BLaER1 (cell line): Measurements from ENCODE around the gene FYN.

ENCODE experiments used
- H3K27ac ChIP-seq: shearing (Covaris generic); formaldehyde crosslinking; 2 replicates; pipeline ENCODE4 v1.8.1; 2022
- H3K27me3 ChIP-seq: shearing (Covaris generic); formaldehyde crosslinking; 2 replicates; pipeline ENCODE4 v1.8.1; 2022
- H3K36me3 ChIP-seq: shearing (Covaris generic); formaldehyde crosslinking; 2 replicates; pipeline ENCODE4 v1.8.1; 2022
- H3K4me1 ChIP-seq: shearing (Covaris generic); formaldehyde crosslinking; 2 replicates; pipeline ENCODE4 v1.8.1; 2022
- H3K4me2 ChIP-seq: shearing (Covaris generic); formaldehyde crosslinking; 2 replicates; pipeline ENCODE4 v1.8.1; 2022
- H3K4me3 ChIP-seq: shearing (Covaris generic); formaldehyde crosslinking; 2 replicates; pipeline ENCODE4 v1.8.1; 2022
- H3K9ac ChIP-seq: shearing (Covaris generic); formaldehyde crosslinking; 2 replicates; pipeline ENCODE4 v1.8.1; 2022
- H3K9me3 ChIP-seq: shearing (Covaris generic); formaldehyde crosslinking; 2 replicates; pipeline ENCODE4 v1.8.1; 2022
- H4K20me1 ChIP-seq: shearing (Covaris generic); formaldehyde crosslinking; 2 replicates; pipeline ENCODE4 v1.8.1; 2022
- Cebpa-rat ChIP-seq: shearing (Covaris generic); IDR thresholded peaks from 2 replicates; pipeline ENCODE4 v1.8.1; 2022

FYN gene

DNA sequence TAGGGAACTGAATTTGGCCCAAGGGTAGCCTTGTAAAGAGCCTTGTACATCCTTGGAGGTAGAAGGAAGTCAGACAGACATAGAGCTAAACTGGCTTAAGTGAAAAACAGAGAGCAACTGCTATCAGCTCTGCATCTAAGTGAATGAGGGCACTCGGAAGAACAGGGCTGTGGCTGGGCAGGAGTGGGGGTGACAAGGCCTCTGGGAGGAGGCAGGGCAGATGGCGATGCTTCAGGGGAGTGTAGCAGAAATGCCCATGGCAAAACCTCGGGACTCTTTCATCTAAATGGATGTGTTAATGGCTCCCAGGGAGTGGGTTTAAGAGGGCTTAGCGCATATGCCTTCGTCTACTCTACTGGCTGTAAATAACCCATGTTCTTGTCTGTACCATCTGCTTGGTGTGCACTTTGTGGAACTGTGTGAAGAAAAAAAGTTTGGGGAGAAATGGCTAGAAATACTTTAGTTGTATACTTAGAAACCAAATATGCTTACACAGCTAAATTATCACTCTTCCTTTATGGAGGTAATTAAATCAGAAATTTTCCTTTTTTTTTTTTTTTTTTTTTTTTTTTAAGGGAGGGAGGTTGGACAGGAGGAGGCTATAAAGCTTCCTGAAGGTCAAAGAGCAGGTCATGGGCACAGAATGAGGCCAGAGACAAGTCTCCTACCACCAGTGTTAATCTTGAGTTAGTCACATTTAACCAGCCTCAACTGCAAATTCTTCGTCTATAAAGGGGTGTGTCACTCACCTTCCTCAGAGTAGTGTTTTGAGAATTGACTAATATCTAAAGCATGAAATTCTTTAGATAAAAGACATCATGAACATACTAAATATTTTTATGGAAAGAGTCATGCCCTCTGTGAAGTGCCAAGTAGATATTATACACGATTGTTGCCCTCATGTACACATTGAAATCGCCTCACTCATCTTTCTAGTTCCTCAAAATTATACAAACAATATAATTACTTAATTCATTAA is 60.9 kb downstream of the FYN start:
- Histone ChIP-seq H4K20me1 (peaks cover 51% of the 10 kb centered on the region), H3K27ac (no peak overlapping the region), H3K9ac (no peak overlapping the region), H3K36me3 (peaks cover 50% of the 10 kb centered on the region), H3K4me2 (no peak overlapping the region), H3K4me1 (peaks cover 12% of the 10 kb centered on the region), H3K9me3 (no peaks in the 10 kb centered on the region), H3K4me3 (no peak overlapping the region), H3K27me3 (no peaks in the 10 kb centered on the region)
- no peak for TF ChIP-seq Cebpa-rat

DNA sequence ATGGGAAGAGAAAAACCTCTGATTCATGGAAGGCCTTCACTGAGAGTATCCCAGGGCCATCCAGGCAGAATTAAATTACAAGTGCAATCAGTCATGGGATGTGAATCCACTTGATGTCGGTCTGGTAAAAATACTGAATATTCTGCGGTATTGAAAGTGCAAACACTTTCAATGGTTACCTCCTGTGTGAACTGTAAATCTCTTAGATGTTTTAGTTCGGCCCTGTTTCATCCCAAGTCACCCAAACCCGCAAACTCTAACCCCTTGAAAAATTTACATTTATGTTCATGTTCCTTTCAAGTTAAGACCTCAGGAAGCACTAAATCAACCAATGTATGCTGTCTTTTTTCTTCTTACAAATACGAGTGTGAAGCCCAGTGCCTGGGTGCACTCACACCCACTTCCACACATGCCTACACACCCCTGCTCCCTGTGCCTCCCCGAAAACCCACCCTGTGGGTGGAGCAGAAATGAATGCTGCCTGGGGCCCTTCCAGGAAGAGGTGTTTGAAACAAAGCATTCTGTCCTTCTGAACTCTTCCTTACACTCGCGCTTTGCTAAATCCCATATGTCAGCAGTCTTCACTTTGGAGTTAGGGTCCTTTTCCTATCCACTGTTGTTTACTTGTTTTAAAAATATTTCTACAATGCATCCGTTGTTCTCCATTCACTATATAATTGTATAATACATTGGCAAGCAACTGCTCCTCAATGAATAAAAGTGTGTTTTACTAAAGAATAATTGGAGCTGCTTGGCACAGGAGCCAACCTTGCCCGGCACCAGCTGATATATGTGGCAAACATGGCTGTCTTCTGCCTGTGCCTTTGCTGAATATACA is 62.7 kb downstream of the FYN start:
- Histone ChIP-seq H3K27ac (no peak overlapping the region), H3K4me1 (peaks cover 30% of the 10 kb centered on the region), H3K9me3 (no peaks in the 10 kb centered on the region), H4K20me1 (peaks cover 59% of the 10 kb centered on the region), H3K4me3 (no peak overlapping the region), H3K36me3 (peaks cover 53% of the 10 kb centered on the region), H3K27me3 (no peaks in the 10 kb centered on the region), H3K4me2 (no peak overlapping the region), H3K9ac (no peak overlapping the region)
- no peak for TF ChIP-seq Cebpa-rat

DNA sequence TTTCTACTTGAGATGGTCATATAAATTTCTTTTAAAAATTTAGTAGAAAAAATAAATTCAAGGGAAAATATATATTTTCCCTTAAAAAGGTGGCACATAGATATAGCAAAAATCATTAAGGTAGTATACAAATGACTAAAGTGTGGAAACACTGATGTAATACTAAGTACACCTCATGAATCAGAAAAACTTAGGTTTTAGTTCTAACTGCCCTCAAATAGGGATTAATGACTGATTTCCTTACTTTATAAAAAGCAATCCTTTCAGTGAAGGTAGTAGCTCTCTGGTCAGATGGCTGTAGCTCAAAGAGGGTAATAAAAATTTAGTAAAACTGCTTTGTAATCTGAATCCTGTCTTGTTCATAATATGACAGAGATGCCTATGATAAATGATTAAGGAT is 63.5 kb downstream of the FYN start:
- H3K4me3 ChIP-seq, result no peak overlapping the region
- H4K20me1 ChIP-seq, result peaks cover 59% of the 10 kb centered on the region
- H3K9ac ChIP-seq, result no peak overlapping the region
- no peaks in the 10 kb centered on the region for H3K27me3 ChIP-seq
- H3K4me2 ChIP-seq, result no peak overlapping the region
- no peak for TF ChIP-seq Cebpa-rat
- H3K4me1 ChIP-seq, result peaks cover 38% of the 10 kb centered on the region
- H3K9me3 ChIP-seq, result no peaks in the 10 kb centered on the region
- peaks cover 49% of the 10 kb centered on the region for H3K36me3 ChIP-seq
- H3K27ac ChIP-seq, result no peak overlapping the region

DNA sequence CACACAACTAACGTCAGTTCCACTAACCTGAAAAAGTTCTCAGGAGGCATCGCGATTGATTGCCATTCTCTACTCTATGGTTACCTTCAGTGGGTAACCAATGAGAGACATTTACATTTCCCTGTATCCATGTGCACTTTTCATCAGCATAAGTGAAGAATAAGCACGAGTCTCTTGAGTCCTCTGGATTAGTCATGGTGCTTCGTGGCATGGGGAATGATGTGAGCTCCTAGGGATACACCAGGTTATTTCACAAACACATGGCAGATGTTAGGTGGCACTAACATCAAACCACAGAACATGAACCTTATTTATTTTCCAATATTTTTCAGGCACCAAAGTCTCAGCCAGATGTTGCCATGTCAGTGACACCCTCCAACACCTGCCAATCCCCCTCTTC is 64.0 kb downstream of the FYN start:
- H3K27ac ChIP-seq, result no peak overlapping the region
- TF ChIP-seq Cebpa-rat, result no peak
- no peaks in the 10 kb centered on the region for H3K9me3 ChIP-seq
- no peak overlapping the region for H3K4me3 ChIP-seq
- H3K4me1 ChIP-seq, result peaks cover 43% of the 10 kb centered on the region
- H3K36me3 ChIP-seq, result peaks cover 48% of the 10 kb centered on the region
- H3K9ac ChIP-seq, result no peak overlapping the region
- no peaks in the 10 kb centered on the region for H3K27me3 ChIP-seq
- H4K20me1 ChIP-seq, result peaks cover 63% of the 10 kb centered on the region
- no peak overlapping the region for H3K4me2 ChIP-seq

DNA sequence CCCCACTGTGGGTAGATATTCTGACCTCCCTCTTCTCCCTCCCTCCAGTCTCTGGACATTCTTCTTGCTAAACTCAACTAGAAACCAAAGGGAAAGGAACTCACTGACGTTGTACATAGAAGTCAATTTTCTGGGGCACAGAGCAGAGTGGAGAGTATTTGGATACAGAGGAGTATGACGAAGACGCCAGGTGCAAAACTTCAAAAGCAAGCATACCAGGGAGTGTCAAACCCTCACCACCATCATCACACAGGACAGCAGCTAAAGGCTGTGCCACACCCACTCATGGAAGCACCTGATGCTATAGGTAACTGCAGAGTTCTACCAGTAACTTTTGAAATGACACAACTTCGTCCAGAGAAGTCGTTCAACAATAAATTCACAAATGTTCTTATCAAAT is 64.8 kb downstream of the FYN start:
- Histone ChIP-seq H3K9me3 (no peaks in the 10 kb centered on the region), H3K4me1 (peaks cover 50% of the 10 kb centered on the region), H3K9ac (no peak overlapping the region), H3K4me3 (no peak overlapping the region), H4K20me1 (peaks cover 63% of the 10 kb centered on the region), H3K4me2 (no peak overlapping the region), H3K36me3 (peaks cover 40% of the 10 kb centered on the region), H3K27me3 (no peaks in the 10 kb centered on the region), H3K27ac (no peak overlapping the region)
- no peak for TF ChIP-seq Cebpa-rat

DNA sequence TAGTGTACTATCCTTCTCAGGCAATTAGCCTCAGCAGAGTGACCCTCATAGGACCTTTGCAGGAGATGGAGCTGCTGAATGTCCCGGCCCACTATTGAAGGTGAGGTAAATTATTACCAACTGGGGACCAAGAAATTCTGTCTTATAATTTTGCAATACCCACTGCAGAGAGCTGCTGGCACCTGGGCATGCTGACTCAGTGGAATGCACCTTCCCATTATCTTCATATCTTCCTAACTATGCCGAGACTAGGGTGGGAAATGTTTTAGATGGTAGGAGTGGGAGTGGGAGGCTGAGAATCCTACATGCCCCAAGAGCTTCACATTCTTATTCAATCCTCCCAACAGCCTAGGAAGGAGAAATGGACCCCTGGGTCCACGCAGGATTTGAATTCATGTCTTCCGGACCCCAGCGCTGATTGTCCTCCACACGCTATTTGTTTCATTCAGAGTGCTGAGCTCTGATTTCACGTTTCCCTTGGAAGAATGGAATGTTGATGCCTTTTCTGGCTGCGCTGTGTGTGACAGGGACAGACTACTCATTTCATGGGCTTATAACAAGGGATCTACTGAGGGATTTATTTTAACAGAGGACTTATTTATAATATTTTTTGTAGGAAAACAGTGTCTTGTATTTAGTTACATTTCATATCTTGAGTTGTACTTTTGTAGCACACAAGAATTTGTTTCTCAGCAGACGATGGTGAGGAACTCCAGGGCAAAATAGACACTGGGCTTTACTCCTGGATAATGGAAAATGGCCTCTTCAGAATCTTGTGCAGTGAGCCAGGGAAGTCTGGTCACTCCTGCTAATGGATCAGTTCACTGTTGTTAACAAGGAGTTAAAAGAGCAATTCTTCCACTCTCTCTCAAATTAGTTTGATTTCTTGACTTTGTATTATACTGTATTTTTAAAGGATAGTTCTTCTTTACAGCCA is 66.4 kb downstream of the FYN start:
- Histone ChIP-seq H3K9ac (no peak overlapping the region), H4K20me1 (peaks cover 57% of the 10 kb centered on the region), H3K9me3 (no peaks in the 10 kb centered on the region), H3K27me3 (no peaks in the 10 kb centered on the region), H3K4me2 (peak overlapping the region; percentile 70), H3K4me3 (no peak overlapping the region), H3K4me1 (peaks cover 62% of the 10 kb centered on the region), H3K27ac (peak overlapping the region; percentile 55), H3K36me3 (peaks cover 39% of the 10 kb centered on the region)
- no peak for TF ChIP-seq Cebpa-rat

DNA sequence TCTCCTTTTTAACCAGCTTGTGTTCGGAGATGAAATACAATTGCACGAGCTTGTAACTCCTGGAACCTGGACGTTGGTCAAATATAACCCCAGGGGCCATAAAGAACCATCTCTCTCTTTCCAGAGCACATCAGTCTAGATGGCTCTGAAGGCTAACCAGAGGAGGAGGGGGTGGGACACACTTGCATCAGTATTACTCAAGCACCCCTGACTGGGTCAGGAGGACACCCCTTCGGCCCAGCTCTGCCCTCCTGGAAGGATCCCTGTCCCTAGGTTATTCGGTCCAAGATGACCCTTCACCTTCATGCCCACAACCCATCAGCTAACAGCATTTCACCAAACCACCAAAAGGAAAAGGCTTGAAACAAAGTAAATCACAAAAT is 67.1 kb downstream of the FYN start:
- peaks cover 66% of the 10 kb centered on the region for H3K4me1 ChIP-seq
- H3K27ac ChIP-seq, result peak overlapping the region; percentile 55
- H3K36me3 ChIP-seq, result peaks cover 41% of the 10 kb centered on the region
- H3K4me2 ChIP-seq, result peak overlapping the region; percentile 70
- H4K20me1 ChIP-seq, result peaks cover 62% of the 10 kb centered on the region
- no peak overlapping the region for H3K4me3 ChIP-seq
- H3K9ac ChIP-seq, result no peak overlapping the region
- no peaks in the 10 kb centered on the region for H3K9me3 ChIP-seq
- H3K27me3 ChIP-seq, result no peaks in the 10 kb centered on the region
- TF ChIP-seq Cebpa-rat, result no peak

DNA sequence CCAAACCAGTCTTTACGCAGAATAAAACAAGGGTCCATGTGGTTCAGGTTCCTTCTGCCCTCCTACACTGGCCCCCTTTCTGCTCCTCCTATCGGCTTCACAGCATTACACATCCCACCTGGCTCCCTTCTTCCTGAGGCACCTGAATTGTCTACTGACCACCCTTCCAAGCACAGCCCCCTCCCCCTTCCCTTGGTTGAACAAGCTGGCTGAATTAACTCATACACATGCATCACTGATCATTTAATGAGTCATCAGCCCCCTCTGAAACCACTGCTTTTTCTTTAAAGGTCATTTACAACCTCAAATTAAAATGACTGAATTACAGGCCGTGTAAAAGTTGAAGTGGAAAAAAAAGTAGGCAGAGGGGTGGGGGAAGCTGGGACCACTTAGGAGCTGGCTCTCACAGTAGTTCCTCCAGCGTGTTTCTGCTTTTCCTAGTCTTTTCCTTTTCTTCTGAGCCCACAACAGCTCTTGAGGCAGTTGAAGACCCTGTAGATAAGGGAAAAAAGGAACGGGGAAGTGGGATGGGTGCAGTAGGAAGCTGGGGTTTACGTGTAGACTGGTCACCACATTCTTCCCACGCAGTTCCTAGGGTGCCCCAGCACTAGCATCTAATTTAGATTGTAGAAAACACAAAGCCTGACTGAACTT is 67.6 kb downstream of the FYN start:
- Histone ChIP-seq H3K4me3 (no peak overlapping the region), H3K9ac (no peak overlapping the region), H3K27ac (peak overlapping the region; percentile 37; the same call in 1 of the 2 replicates), H4K20me1 (peaks cover 62% of the 10 kb centered on the region), H3K36me3 (peaks cover 46% of the 10 kb centered on the region), H3K4me1 (peaks cover 72% of the 10 kb centered on the region), H3K27me3 (no peaks in the 10 kb centered on the region), H3K4me2 (peak overlapping the region; percentile 70), H3K9me3 (no peaks in the 10 kb centered on the region)
- no peak for TF ChIP-seq Cebpa-rat
